Panc1 (cell line): ENCODE data around the gene FSIP1.

Experiments used
- POLR2AphosphoS5 ChIP-seq: IDR thresholded peaks from 2 replicates; pipeline ENCODE4 v1.6.1; 2012; ENCODE audit warnings: mild to moderate bottlenecking, low read depth, low read length, moderate library complexity
- REST ChIP-seq, 2 experiments: IDR thresholded peaks; 2 replicates each; pipeline ENCODE4 v1.6.1; 2011 to 2012; ENCODE audit warnings: low read depth in 2 of 2, control low read depth in 1 of 2, low read length in 1 of 2, mild to moderate bottlenecking in 1 of 2, moderate library complexity in 1 of 2; ENCODE audit not compliant: insufficient read depth in 1 of 2
- TCF7L2 ChIP-seq: IDR thresholded peaks from 2 replicates; pipeline ENCODE4 v1.6.1; 2011; ENCODE audit warnings: mild to moderate bottlenecking, low read depth, low read length, inconsistent platforms
- TF ChIP-seq, protein P1 (sequence below): fragments of 450-650 bp; IDR thresholded peaks from 2 replicates; pipeline ENCODE4 v1.5.1; 2017; ENCODE audit warnings: mild to moderate bottlenecking

DNA sequence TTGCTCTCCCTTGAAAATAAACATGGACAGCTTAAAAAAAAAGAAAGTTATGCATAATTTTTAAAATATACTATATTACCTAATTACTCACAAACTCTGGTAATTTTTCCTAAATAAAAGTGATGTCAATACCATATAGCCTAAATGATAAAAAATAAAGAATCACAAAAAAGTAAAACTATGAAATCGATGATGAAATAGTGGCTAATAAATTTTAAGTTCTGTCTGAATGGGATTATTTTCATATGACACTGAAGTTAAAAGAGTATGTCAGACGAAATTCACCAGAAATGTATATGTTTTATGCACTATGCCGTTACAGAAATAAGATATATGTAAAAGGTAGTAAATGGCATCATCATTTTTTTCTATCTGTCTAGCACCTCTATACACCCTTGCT is 51.4 kb downstream of the FSIP1 start:
- TF ChIP-seq, protein P1, sequence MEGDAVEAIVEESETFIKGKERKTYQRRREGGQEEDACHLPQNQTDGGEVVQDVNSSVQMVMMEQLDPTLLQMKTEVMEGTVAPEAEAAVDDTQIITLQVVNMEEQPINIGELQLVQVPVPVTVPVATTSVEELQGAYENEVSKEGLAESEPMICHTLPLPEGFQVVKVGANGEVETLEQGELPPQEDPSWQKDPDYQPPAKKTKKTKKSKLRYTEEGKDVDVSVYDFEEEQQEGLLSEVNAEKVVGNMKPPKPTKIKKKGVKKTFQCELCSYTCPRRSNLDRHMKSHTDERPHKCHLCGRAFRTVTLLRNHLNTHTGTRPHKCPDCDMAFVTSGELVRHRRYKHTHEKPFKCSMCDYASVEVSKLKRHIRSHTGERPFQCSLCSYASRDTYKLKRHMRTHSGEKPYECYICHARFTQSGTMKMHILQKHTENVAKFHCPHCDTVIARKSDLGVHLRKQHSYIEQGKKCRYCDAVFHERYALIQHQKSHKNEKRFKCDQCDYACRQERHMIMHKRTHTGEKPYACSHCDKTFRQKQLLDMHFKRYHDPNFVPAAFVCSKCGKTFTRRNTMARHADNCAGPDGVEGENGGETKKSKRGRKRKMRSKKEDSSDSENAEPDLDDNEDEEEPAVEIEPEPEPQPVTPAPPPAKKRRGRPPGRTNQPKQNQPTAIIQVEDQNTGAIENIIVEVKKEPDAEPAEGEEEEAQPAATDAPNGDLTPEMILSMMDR = no peak
- TF ChIP-seq POLR2AphosphoS5 = no peak
- TF ChIP-seq REST (IDR thresholded peaks at IDR 0.05; ENCODE audit: insufficient read depth in 1 of 2, low read depth in 2 of 2, low read length in 1 of 2) = no peak
- TF ChIP-seq TCF7L2 = no peak
